Measurements from ENCODE around the gene SUSD6.

SUSD6 gene

DNA sequence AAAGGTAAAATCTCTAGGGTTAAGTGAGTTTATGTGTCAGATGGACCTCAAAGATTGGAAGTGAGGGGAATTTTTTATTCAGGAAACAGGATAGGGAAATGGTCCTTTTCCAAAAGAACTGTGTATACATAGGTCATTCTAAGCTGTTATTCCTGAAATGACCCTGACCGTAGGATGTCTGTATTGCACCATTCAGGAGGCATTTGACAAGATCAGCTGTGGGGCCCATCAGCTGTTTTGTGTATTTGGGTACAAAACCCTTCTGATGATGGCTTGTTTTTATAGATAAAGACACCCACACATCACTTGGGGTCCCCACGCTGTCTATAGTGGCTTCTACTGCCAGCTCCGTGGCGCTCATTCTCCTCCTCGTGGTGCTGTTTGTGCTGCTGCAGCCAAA is 92.9 kb downstream of the SUSD6 start:
- H3K4me3 ChIP-seq (ENCODE audit: low read length): no peak overlapping the region
- TF ChIP-seq, protein P1, sequence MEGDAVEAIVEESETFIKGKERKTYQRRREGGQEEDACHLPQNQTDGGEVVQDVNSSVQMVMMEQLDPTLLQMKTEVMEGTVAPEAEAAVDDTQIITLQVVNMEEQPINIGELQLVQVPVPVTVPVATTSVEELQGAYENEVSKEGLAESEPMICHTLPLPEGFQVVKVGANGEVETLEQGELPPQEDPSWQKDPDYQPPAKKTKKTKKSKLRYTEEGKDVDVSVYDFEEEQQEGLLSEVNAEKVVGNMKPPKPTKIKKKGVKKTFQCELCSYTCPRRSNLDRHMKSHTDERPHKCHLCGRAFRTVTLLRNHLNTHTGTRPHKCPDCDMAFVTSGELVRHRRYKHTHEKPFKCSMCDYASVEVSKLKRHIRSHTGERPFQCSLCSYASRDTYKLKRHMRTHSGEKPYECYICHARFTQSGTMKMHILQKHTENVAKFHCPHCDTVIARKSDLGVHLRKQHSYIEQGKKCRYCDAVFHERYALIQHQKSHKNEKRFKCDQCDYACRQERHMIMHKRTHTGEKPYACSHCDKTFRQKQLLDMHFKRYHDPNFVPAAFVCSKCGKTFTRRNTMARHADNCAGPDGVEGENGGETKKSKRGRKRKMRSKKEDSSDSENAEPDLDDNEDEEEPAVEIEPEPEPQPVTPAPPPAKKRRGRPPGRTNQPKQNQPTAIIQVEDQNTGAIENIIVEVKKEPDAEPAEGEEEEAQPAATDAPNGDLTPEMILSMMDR (conservative IDR thresholded peaks at IDR 0.05; ENCODE audit: low read length): no peak
- no peak for DNase-seq (ENCODE audit: low read depth)

DNA sequence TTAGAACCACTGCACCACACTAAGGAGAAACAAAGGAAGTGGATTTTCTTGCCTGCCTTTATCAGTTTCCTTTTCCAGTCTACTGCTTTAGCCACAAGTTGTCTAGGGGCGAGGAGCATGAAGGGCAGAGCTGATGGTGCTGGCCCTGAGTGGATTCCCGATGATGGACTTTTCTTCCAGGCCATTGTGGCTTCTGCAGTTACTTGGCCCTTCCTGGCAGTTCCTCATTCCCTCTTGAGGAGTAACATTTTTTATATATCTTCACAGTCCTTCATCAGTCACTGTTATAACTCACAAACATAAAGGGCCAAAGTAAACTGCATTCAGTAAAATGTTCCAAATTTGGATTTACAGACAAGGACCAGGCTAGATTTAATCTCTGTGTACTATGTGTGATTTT is 94.3 kb downstream of the SUSD6 start:
- no peak overlapping the region for H3K4me3 ChIP-seq (ENCODE audit: low read length)
- TF ChIP-seq, protein P1 (conservative IDR thresholded peaks at IDR 0.05; ENCODE audit: low read length): no peak
- no peak for DNase-seq (ENCODE audit: low read depth)

DNA sequence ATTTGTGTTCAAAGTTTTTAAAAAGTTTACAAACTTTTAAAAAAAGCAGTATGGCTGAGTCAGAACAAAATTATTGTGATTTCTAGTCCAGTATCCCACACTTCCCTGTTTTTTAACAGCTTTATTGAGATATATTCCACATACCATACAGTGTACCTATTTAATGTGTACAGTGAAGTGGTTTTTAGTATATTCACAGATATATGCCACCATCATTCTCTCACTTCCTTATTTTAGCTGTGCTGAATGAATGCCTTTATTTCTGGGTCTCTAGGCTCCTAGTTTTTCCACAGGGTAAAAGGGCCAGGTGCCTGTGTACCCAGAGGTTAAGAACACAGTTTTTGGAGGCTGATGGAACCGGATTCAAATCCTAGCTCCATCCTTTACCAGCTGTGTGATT is 96.7 kb downstream of the SUSD6 start:
- H3K4me3 ChIP-seq (ENCODE audit: low read length): no peak overlapping the region
- DNase-seq (ENCODE audit: low read depth): no peak
- TF ChIP-seq, protein P1 (conservative IDR thresholded peaks at IDR 0.05; ENCODE audit: low read length): no peak

DNA sequence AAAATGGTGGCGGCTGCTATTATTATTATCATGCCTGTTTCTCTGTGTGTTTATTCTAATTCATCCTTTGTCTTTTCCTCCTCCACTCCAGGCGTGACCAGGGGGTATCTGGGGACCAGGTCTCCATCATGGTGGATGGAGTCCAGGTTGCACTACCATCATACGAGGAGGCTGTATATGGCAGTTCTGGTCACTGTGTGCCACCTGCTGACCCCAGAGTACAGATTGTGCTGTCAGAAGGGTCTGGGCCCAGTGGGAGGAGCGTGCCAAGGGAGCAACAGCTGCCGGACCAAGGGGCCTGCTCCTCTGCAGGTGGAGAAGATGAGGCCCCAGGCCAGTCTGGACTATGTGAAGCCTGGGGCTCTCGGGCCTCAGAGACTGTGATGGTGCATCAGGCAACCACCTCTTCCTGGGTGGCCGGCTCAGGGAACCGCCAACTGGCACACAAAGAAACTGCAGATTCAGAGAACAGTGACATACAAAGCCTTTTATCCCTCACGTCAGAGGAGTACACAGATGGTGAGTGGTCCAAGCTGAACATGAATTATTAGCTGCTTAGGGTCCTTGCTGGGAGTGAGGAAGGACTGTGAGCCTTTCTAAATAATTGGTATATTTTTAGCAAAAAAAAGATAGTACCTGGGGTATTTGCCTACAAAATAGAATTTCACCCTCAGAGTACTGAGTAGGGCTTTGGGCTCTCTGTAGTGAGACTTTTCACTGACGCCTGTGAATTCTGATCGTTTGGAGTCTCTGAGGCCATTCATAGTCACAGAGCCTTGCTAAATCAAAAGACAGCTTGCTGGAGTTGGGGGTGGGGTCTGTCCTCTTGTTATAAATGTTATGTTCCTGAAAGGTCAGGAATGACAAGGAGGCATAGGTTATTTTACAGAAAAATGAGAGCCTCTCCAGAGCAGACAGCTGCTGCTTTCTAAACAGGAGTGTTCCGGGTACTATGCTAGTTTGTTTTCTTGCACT is 97.5 kb downstream of the SUSD6 start:
- TF ChIP-seq, protein P1 (conservative IDR thresholded peaks at IDR 0.05; ENCODE audit: low read length): 0 out of 2 replicates have a peak, but pooled peaks have one; percentile 14
- no peak overlapping the region for H3K4me3 ChIP-seq (ENCODE audit: low read length)
- DNase-seq (ENCODE audit: low read depth): no peak

DNA sequence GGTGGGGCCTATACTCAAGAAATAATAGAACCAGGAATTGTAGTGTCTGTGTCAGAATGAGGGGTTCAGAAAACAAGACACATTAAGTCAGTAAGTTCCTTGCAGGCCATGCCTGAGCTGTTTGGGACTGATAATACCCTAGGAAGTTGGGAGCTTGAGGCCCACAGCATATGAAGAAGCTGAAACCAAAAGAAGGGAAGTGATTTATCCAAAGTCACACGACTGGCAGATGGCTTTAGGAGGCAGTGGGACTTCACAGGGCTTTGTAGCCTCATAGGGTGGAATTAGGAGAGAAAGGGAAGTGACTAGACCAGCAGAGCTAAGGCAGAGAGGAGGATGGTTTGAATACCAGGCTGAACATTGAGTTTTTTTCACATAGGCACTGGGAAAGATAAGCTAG is 99.0 kb downstream of the SUSD6 start:
- no peak overlapping the region for H3K4me3 ChIP-seq (ENCODE audit: low read length)
- TF ChIP-seq, protein P1 (conservative IDR thresholded peaks at IDR 0.05; ENCODE audit: low read length): no peak
- no peak for DNase-seq (ENCODE audit: low read depth)

DNA sequence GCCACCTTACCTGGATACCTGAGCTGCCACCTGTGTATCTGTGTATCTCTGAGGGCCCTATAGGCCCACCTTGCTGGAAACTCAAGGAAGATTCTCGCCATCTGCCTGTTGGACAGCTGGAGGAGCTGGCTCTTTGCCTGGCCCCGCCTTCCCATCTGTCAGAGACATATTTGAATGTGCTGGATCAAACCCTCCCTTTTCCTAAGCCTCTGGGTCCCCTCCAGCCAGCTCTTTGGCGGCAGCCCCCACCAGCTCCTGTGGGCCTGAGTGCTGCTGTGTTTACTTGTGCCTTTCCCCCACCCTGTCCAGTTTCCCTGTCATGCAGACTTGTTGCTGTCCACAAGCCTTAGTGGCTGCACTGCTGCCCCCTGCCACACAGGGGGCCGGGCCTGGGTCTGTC is 99.7 kb downstream of the SUSD6 start:
- no peak overlapping the region for H3K4me3 ChIP-seq (ENCODE audit: low read length)
- peak; percentile 34 for DNase-seq (ENCODE audit: low read depth)
- TF ChIP-seq, protein P1 (conservative IDR thresholded peaks at IDR 0.05; ENCODE audit: low read length): no peak

DNA sequence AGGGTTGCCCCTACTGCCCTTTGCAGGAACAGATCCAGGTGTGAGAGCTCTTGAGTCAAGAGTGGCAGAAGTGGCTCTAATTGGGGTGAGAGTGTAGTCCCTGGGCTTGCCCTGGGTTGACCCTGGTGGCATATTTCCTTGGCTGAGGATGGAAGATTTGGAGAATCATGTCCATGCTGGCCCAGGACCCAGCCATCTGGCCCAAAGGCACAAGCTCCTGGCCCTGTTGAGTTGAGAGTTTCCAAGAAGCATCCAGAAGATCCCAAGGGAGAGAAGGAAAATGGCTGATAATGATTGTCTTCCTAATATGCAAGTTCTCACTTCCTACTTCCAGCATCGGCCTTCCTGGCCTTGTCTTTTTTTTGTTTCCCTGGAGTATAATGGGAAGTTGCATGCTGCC is 100.1 kb downstream of the SUSD6 start:
- peak; percentile 19 for DNase-seq (ENCODE audit: low read depth)
- no peak overlapping the region for H3K4me3 ChIP-seq (ENCODE audit: low read length)
- TF ChIP-seq, protein P1 (conservative IDR thresholded peaks at IDR 0.05; ENCODE audit: low read length): no peak

All from AG10803 (cell line).